ENCODE measurements around the gene NDUFB6. TPM values are rescaled to one million over a fixed set of nuclear protein-coding genes. Genes with fewer than 3 reads are reported as not detected.
A peak's percentile ranks its signal among the peaks of the same experiment; 100 is the strongest.
"Not testable (repeated sequence)": the region's sequence is repeated elsewhere in the genome, so short reads cannot be mapped to it uniquely, and the experiment has no call there.

NDUFB6 gene
- total and polyA plus RNA-seq, 2 donors from 2014 or later: 47.6 to 132 TPM

GRCh38 chr9:32551276-32552051 is 21.5 kb downstream of the NDUFB6 start:
- intact Hi-C loops (cut with DNase I): no loop called here
- no peaks in the 10 kb centered on the region for H3K27me3 ChIP-seq (ENCODE audit: control insufficient read depth, insufficient read depth, low read length)
- TF ChIP-seq CTCF (IDR thresholded peaks at IDR 0.05; ENCODE audit: borderline replicate concordance, extremely low read depth, insufficient read depth): no peak
- H3K4me1 ChIP-seq (ENCODE audit: control insufficient read depth in 2 of 3, insufficient read depth in 2 of 3, low read depth in 1 of 3, low read length in 3 of 3): peaks cover 0 to 6% (median 4%) of the 10 kb centered on the region in 3 donors
- H3K36me3 ChIP-seq (ENCODE audit: control insufficient read depth in 2 of 3, insufficient read depth in 3 of 3, low read length in 3 of 3): no peaks in the 10 kb centered on the region
- no peaks in the 10 kb centered on the region for H3K9me3 ChIP-seq (ENCODE audit: control insufficient read depth in 2 of 3, insufficient read depth in 1 of 3, low read length in 3 of 3)
- DNase-seq (peak in 3 of 5 donors; percentile 46 to 74 (median 71)), FAIRE-seq (no peak)
- peak overlapping the region; percentile 88 to 96 (median 94) for H3K9ac ChIP-seq (ENCODE audit: low read length in 3 of 3)
- peak overlapping the region; percentile 97 to 99 for H3K27ac ChIP-seq (ENCODE audit: low read depth in 2 of 2, low read length in 2 of 2)
- H3K4me3 ChIP-seq (ENCODE audit: low read length in 3 of 3): peak overlapping the region; percentile 93 to 98 (median 97)

- Histone ChIP-seq H3K36me3 (ENCODE audit: control insufficient read depth in 2 of 3, insufficient read depth in 3 of 3, low read length in 3 of 3) (no peaks in the 10 kb centered on the region), H3K4me3 (ENCODE audit: low read length in 3 of 3) (peak overlapping the region; percentile 93 to 98 (median 97)), H3K9me3 (ENCODE audit: control insufficient read depth in 2 of 3, insufficient read depth in 1 of 3, low read length in 3 of 3) (no peaks in the 10 kb centered on the region), H3K27me3 (ENCODE audit: control insufficient read depth, insufficient read depth, low read length) (no peaks in the 10 kb centered on the region), H3K9ac (ENCODE audit: low read length in 3 of 3) (peak overlapping the region; percentile 88 to 96 (median 94)), H3K4me1 (ENCODE audit: control insufficient read depth in 2 of 3, insufficient read depth in 2 of 3, low read depth in 1 of 3, low read length in 3 of 3) (peaks cover 0 to 6% (median 4%) of the 10 kb centered on the region in 3 donors), H3K27ac (ENCODE audit: low read depth in 2 of 2, low read length in 2 of 2) (peak overlapping the region; percentile 97 to 99)
- TF ChIP-seq CTCF (IDR thresholded peaks at IDR 0.05; ENCODE audit: borderline replicate concordance, extremely low read depth, insufficient read depth): no peak
- FAIRE-seq (no peak), DNase-seq (peak; percentile 97 to 99 (median 99))
- intact Hi-C loops (cut with DNase I): no loop called here
Measured at GRCh38 chr9:32550562-32551275, 22.2 kb downstream of the NDUFB6 start.

GRCh38 chr9:32550150-32550561 is 22.8 kb downstream of the NDUFB6 start:
- H3K4me1 ChIP-seq (ENCODE audit: control insufficient read depth in 2 of 3, insufficient read depth in 2 of 3, low read depth in 1 of 3, low read length in 3 of 3): peaks cover 0 to 6% (median 4%) of the 10 kb centered on the region in 3 donors
- peak overlapping the region; percentile 93 to 98 (median 97) for H3K4me3 ChIP-seq (ENCODE audit: low read length in 3 of 3)
- DNase-seq (peak in 3 of 5 donors; percentile 49 to 77 (median 71)), FAIRE-seq (no peak)
- TF ChIP-seq CTCF (IDR thresholded peaks at IDR 0.05; ENCODE audit: borderline replicate concordance, extremely low read depth, insufficient read depth): no peak
- no peaks in the 10 kb centered on the region for H3K9me3 ChIP-seq (ENCODE audit: control insufficient read depth in 2 of 3, insufficient read depth in 1 of 3, low read length in 3 of 3)
- peak overlapping the region; percentile 50 to 88 (median 61) for H3K9ac ChIP-seq (ENCODE audit: low read length in 3 of 3)
- no peaks in the 10 kb centered on the region for H3K27me3 ChIP-seq (ENCODE audit: control insufficient read depth, insufficient read depth, low read length)
- H3K27ac ChIP-seq (ENCODE audit: low read depth in 2 of 2, low read length in 2 of 2): peak overlapping the region; percentile 78 to 99
- intact Hi-C loops (cut with DNase I): no loop called here
- no peaks in the 10 kb centered on the region for H3K36me3 ChIP-seq (ENCODE audit: control insufficient read depth in 2 of 3, insufficient read depth in 3 of 3, low read length in 3 of 3)

GRCh38 chr9:32548213-32548612 is 24.7 kb downstream of the NDUFB6 start:
- H3K27me3 ChIP-seq (ENCODE audit: control insufficient read depth, insufficient read depth, low read length); H3K9ac ChIP-seq (ENCODE audit: low read length in 3 of 3); DNase-seq; FAIRE-seq; H3K4me1 ChIP-seq (ENCODE audit: control insufficient read depth in 2 of 3, insufficient read depth in 2 of 3, low read depth in 1 of 3, low read length in 3 of 3); H3K4me3 ChIP-seq (ENCODE audit: low read length in 3 of 3); H3K9me3 ChIP-seq (ENCODE audit: control insufficient read depth in 2 of 3, insufficient read depth in 1 of 3, low read length in 3 of 3); H3K27ac ChIP-seq (ENCODE audit: low read depth in 2 of 2, low read length in 2 of 2); intact Hi-C loops (cut with DNase I); H3K36me3 ChIP-seq (ENCODE audit: control insufficient read depth in 2 of 3, insufficient read depth in 3 of 3, low read length in 3 of 3): not testable (repeated sequence)
